Stomach smooth muscle (tissue), 2 donors: Measurements from ENCODE around the gene PLCB2.

ENCODE experiments used
- H3K27ac ChIP-seq: one replicate; pipeline ENCODE4 v1.7.0; 2013; ENCODE audit warnings: mild to moderate bottlenecking, low read length, inconsistent platforms
- H3K27me3 ChIP-seq, 2 donors: one replicate each; pipeline ENCODE4 v1.7.0; 2013; ENCODE audit warnings: low read length in 2 of 2; ENCODE audit not compliant: insufficient read depth in 2 of 2, control insufficient read depth in 1 of 2
- H3K36me3 ChIP-seq, 2 donors: one replicate each; pipeline ENCODE4 v1.7.0; 2013; ENCODE audit warnings: low read length in 2 of 2; ENCODE audit not compliant: control insufficient read depth in 2 of 2, insufficient read depth in 2 of 2
- H3K4me1 ChIP-seq: one replicate; pipeline ENCODE4 v1.7.0; 2013; ENCODE audit warnings: low read length; ENCODE audit not compliant: control insufficient read depth, insufficient read depth
- H3K4me3 ChIP-seq, 2 donors: one replicate each; pipeline ENCODE4 v1.7.0; 2013; ENCODE audit warnings: low read length in 2 of 2
- H3K9ac ChIP-seq, 2 donors: one replicate each; pipeline ENCODE4 v1.7.0; 2013; ENCODE audit warnings: low read length in 2 of 2, mild to moderate bottlenecking in 1 of 2
- H3K9me3 ChIP-seq, 2 donors: one replicate each; pipeline ENCODE4 v1.7.0; 2013; ENCODE audit warnings: low read length in 2 of 2; ENCODE audit not compliant: control insufficient read depth in 2 of 2
- donor health status: healthy.
- donor health status: Pancreatic carcinoma.

PLCB2 gene

GRCh38 chr15:40323953-40324937, 16.5 kb upstream of the PLCB2 start:
- peaks cover 4 to 5% of the 10 kb centered on the region in 2 donors for H3K36me3 ChIP-seq
- H3K27ac ChIP-seq, result peak overlapping the region; percentile 99
- H3K4me3 ChIP-seq, result peak overlapping the region; percentile 84 to 86
- peak overlapping the region; percentile 76 to 96 for H3K9ac ChIP-seq
- H3K27me3 ChIP-seq, result no peaks in the 10 kb centered on the region
- H3K4me1 ChIP-seq, result peaks cover 53% of the 10 kb centered on the region
- H3K9me3 ChIP-seq, result no peaks in the 10 kb centered on the region

- H3K9me3 ChIP-seq, result no peaks in the 10 kb centered on the region
- peaks cover 4 to 5% of the 10 kb centered on the region in 2 donors for H3K36me3 ChIP-seq
- peak within 1 kb of the TSS; percentile 84 to 86 for H3K4me3 ChIP-seq
- H3K9ac ChIP-seq, result peak within 1 kb of the TSS; percentile 76 to 96
- H3K27me3 ChIP-seq, result no peaks in the 10 kb centered on the region
- peak within 1 kb of the TSS; percentile 99 for H3K27ac ChIP-seq
- H3K4me1 ChIP-seq, result peaks cover 45% of the 10 kb centered on the region
Measured at GRCh38 chr15:40323239-40323952, 15.7 kb upstream of the PLCB2 start, which contains the start of gene INAFM2. INAFM2 (plus strand) TSS chr15:40323692; CDS start chr15:40324056, 364 bp downstream.

GRCh38 chr15:40322531-40323238, 14.9 kb upstream of the PLCB2 start:
- Histone ChIP-seq H3K36me3 (peaks cover 4 to 5% of the 10 kb centered on the region in 2 donors), H3K9me3 (no peaks in the 10 kb centered on the region), H3K27ac (peak overlapping the region; percentile 99), H3K4me3 (peak overlapping the region; percentile 54 to 86), H3K9ac (peak overlapping the region; percentile 70 to 89), H3K4me1 (peaks cover 41% of the 10 kb centered on the region), H3K27me3 (no peaks in the 10 kb centered on the region)

- peaks cover 26% of the 10 kb centered on the region for H3K4me1 ChIP-seq
- peak overlapping the region; percentile 4 for H3K27ac ChIP-seq
Measured at GRCh38 chr15:40320931-40321371, 13.2 kb upstream of the PLCB2 start.

GRCh38 chr15:40320409-40320808, 12.7 kb upstream of the PLCB2 start:
- H3K36me3 ChIP-seq, result peaks cover 0 to 2% of the 10 kb centered on the region in 2 donors
- H3K9ac ChIP-seq, result peak overlapping the region in 1 of 2 donors; percentile 13
- H3K27me3 ChIP-seq, result peaks cover 0 to 2% of the 10 kb centered on the region in 2 donors
- peak overlapping the region; percentile 4 for H3K27ac ChIP-seq
- H3K4me1 ChIP-seq, result peaks cover 21% of the 10 kb centered on the region
- H3K9me3 ChIP-seq, result no peaks in the 10 kb centered on the region
- no peak overlapping the region for H3K4me3 ChIP-seq

More at GRCh38 chr15:40320931-40321371, 13.2 kb upstream of the PLCB2 start:
- Histone ChIP-seq H3K36me3 (peaks cover 0 to 2% of the 10 kb centered on the region in 2 donors), H3K9me3 (no peaks in the 10 kb centered on the region), H3K4me3 (no peak overlapping the region), H3K9ac (no peak overlapping the region), H3K27me3 (peaks cover 0 to 2% of the 10 kb centered on the region in 2 donors)

GRCh38 chr15:40317580-40317979, 9.8 kb upstream of the PLCB2 start:
- peaks cover 0 to 2% of the 10 kb centered on the region in 2 donors for H3K27me3 ChIP-seq
- H3K36me3 ChIP-seq, result no peaks in the 10 kb centered on the region
- H3K9me3 ChIP-seq, result no peaks in the 10 kb centered on the region
- no peak overlapping the region for H3K9ac ChIP-seq
- H3K4me1 ChIP-seq, result peaks cover 12% of the 10 kb centered on the region
- H3K4me3 ChIP-seq, result no peak overlapping the region
- H3K27ac ChIP-seq, result no peak overlapping the region

- Histone ChIP-seq H3K9me3 (no peaks in the 10 kb centered on the region), H3K36me3 (no peaks in the 10 kb centered on the region), H3K27ac (no peak overlapping the region), H3K4me1 (peaks cover 6% of the 10 kb centered on the region), H3K27me3 (peaks cover 0 to 2% of the 10 kb centered on the region in 2 donors), H3K4me3 (no peak overlapping the region), H3K9ac (no peak overlapping the region)
Measured at GRCh38 chr15:40316931-40317330, 9.2 kb upstream of the PLCB2 start.

GRCh38 chr15:40314723-40315276, 7.1 kb upstream of the PLCB2 start:
- H3K36me3 ChIP-seq, result no peaks in the 10 kb centered on the region
- H3K9me3 ChIP-seq, result no peaks in the 10 kb centered on the region
- peaks cover 0 to 2% of the 10 kb centered on the region in 2 donors for H3K27me3 ChIP-seq

GRCh38 chr15:40313531-40314398, 6.0 kb upstream of the PLCB2 start:
- H3K36me3 ChIP-seq, result no peaks in the 10 kb centered on the region
- peaks cover 0 to 2% of the 10 kb centered on the region in 2 donors for H3K27me3 ChIP-seq
- H3K27ac ChIP-seq, result no peak overlapping the region
- peak overlapping the region in 1 of 2 donors; percentile 29 for H3K9ac ChIP-seq
- no peaks in the 10 kb centered on the region for H3K9me3 ChIP-seq
- H3K4me3 ChIP-seq, result no peak overlapping the region
- H3K4me1 ChIP-seq, result peaks cover 5% of the 10 kb centered on the region

More at GRCh38 chr15:40314723-40315276, 7.1 kb upstream of the PLCB2 start:
- Histone ChIP-seq H3K27ac (no peak overlapping the region), H3K4me1 (peaks cover 3% of the 10 kb centered on the region), H3K9ac (no peak overlapping the region), H3K4me3 (no peak overlapping the region)
